ENCODE measurements around the gene ABCC8. TPM values are rescaled to one million over a fixed set of nuclear protein-coding genes. Genes with fewer than 3 reads are reported as not detected.
A peak's percentile ranks its signal among the peaks of the same experiment; 100 is the strongest.

Gene ABCC8
- total and polyA plus RNA-seq, 9 of the 15 experiments (the other 6 are each of a cell fraction or from before 2014, with no cell fraction given) = not detected

DNA sequence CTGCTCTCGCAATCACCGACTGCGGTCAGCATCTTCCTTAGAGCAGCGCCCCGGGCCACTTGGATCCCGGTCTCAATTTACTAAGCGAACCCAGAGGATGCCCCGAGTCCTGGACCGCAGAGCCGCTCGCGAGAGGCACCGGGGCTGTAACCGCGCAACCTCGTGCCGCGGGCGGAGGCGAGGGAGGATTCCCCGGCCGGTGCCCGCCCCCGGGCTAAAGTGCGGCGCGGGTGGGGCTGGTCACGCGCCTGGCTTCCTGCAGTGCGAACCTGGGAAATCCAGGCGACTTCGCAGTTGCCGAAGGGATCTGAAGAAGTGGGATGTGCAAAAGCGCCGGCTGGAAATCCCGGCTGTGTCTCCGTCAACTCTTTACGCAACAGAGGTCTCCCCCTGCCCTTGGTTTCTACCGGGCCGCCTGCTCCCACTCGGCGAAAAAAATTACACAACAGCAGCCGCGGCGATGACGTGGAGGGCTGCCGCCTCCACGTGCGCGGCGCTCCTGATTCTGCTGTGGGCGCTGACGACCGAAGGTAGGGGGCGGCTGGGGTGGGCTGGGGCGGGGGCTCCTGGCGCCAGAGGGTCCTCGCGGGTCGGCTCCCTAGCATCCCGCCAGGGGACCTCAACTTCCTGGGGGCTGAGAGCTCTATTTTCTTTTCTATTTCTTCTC, 125.0 kb downstream of the ABCC8 start, which contains the start of gene NCR3LG1 (continued):
- TF ChIP-seq, protein P1, sequence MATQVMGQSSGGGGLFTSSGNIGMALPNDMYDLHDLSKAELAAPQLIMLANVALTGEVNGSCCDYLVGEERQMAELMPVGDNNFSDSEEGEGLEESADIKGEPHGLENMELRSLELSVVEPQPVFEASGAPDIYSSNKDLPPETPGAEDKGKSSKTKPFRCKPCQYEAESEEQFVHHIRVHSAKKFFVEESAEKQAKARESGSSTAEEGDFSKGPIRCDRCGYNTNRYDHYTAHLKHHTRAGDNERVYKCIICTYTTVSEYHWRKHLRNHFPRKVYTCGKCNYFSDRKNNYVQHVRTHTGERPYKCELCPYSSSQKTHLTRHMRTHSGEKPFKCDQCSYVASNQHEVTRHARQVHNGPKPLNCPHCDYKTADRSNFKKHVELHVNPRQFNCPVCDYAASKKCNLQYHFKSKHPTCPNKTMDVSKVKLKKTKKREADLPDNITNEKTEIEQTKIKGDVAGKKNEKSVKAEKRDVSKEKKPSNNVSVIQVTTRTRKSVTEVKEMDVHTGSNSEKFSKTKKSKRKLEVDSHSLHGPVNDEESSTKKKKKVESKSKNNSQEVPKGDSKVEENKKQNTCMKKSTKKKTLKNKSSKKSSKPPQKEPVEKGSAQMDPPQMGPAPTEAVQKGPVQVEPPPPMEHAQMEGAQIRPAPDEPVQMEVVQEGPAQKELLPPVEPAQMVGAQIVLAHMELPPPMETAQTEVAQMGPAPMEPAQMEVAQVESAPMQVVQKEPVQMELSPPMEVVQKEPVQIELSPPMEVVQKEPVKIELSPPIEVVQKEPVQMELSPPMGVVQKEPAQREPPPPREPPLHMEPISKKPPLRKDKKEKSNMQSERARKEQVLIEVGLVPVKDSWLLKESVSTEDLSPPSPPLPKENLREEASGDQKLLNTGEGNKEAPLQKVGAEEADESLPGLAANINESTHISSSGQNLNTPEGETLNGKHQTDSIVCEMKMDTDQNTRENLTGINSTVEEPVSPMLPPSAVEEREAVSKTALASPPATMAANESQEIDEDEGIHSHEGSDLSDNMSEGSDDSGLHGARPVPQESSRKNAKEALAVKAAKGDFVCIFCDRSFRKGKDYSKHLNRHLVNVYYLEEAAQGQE (IDR thresholded peaks at IDR 0.05; ENCODE audit: borderline replicate concordance) = no peak
- TF ChIP-seq, protein P1 (CRISPR knock-in tag; IDR thresholded peaks at IDR 0.05; ENCODE audit: low read depth) = no peak
- TF ChIP-seq, protein P2, sequence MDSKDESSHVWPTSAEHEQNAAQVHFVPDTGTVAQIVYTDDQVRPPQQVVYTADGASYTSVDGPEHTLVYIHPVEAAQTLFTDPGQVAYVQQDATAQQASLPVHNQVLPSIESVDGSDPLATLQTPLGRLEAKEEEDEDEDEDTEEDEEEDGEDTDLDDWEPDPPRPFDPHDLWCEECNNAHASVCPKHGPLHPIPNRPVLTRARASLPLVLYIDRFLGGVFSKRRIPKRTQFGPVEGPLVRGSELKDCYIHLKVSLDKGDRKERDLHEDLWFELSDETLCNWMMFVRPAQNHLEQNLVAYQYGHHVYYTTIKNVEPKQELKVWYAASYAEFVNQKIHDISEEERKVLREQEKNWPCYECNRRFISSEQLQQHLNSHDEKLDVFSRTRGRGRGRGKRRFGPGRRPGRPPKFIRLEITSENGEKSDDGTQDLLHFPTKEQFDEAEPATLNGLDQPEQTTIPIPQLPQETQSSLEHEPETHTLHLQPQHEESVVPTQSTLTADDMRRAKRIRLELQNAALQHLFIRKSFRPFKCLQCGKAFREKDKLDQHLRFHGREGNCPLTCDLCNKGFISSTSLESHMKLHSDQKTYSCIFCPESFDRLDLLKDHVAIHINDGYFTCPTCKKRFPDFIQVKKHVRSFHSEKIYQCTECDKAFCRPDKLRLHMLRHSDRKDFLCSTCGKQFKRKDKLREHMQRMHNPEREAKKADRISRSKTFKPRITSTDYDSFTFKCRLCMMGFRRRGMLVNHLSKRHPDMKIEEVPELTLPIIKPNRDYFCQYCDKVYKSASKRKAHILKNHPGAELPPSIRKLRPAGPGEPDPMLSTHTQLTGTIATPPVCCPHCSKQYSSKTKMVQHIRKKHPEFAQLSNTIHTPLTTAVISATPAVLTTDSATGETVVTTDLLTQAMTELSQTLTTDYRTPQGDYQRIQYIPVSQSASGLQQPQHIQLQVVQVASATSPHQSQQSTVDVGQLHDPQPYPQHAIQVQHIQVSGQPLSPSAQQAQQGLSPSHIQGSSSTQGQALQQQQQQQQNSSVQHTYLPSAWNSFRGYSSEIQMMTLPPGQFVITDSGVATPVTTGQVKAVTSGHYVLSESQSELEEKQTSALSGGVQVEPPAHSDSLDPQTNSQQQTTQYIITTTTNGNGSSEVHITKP (IDR thresholded peaks at IDR 0.05; ENCODE audit: partially characterized antibody) = peak; percentile 97
- TF ChIP-seq ARID1B (IDR thresholded peaks at IDR 0.05) (no peak), ZNF217 (CRISPR knock-in tag; IDR thresholded peaks at IDR 0.05) (no peak), ZKSCAN8 (CRISPR knock-in tag; IDR thresholded peaks at IDR 0.05) (no peak), SAFB (IDR thresholded peaks at IDR 0.05; ENCODE audit: borderline replicate concordance, low read depth, low read length) (peak; percentile 60; the same call in 1 of the 2 replicates), NCOA1 (IDR thresholded peaks at IDR 0.05; ENCODE audit: low read depth) (no peak), HNRNPLL (IDR thresholded peaks at IDR 0.05; ENCODE audit: low read depth, low read length, poor library complexity, severe bottlenecking) (peak; percentile 23), GATA2 (CRISPR knock-in tag; IDR thresholded peaks at IDR 0.05) (no peak), NUFIP1 (IDR thresholded peaks at IDR 0.05; ENCODE audit: partially characterized antibody) (no peak), RBM15 (IDR thresholded peaks at IDR 0.05; ENCODE audit: insufficient read depth, low read length) (no peak), ZFX (CRISPR knock-in tag; IDR thresholded peaks at IDR 0.05) (peak; percentile 68)
- TF ChIP-seq, protein P3, sequence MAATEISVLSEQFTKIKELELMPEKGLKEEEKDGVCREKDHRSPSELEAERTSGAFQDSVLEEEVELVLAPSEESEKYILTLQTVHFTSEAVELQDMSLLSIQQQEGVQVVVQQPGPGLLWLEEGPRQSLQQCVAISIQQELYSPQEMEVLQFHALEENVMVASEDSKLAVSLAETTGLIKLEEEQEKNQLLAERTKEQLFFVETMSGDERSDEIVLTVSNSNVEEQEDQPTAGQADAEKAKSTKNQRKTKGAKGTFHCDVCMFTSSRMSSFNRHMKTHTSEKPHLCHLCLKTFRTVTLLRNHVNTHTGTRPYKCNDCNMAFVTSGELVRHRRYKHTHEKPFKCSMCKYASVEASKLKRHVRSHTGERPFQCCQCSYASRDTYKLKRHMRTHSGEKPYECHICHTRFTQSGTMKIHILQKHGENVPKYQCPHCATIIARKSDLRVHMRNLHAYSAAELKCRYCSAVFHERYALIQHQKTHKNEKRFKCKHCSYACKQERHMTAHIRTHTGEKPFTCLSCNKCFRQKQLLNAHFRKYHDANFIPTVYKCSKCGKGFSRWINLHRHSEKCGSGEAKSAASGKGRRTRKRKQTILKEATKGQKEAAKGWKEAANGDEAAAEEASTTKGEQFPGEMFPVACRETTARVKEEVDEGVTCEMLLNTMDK (IDR thresholded peaks at IDR 0.05; ENCODE audit: borderline replicate concordance, insufficient read depth, low read depth, low read length, poor library complexity, severe bottlenecking) = no peak
